ENCODE measurements around the gene ARID1A. TPM values are rescaled to one million over a fixed set of nuclear protein-coding genes. Genes with fewer than 3 reads are reported as not detected.
A peak's percentile ranks its signal among the peaks of the same experiment; 100 is the strongest.
"Not testable (repeated sequence)": the region's sequence is repeated elsewhere in the genome, so short reads cannot be mapped to it uniquely, and the experiment has no call there.

The ARID1A gene
- total and polyA plus RNA-seq, 12 donors, result 14.5 to 62.5 (median 43.5) TPM

DNA sequence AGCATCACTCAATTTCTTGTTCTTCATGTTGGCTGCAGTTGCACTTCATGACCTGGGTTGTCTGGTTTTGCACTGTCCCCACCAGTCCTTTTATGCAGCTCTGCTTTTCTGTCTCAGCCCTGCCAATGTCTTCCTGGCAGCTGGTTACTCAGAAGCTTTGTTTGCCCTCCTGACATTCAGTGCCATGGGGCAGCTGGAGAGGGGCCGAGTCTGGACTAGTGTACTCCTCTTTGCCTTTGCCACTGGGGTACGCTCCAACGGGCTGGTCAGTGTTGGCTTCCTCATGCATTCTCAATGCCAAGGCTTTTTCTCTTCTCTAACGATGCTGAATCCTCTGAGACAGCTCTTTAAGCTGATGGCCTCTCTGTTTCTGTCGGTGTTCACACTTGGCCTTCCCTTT lies 98.6 kb downstream of the ARID1A start:
- H3K27me3 ChIP-seq, result no peaks in the 10 kb centered on the region
- ATAC-seq (no peak), DNase-seq (no peak)
- H3K4me1 ChIP-seq, result peaks cover 3 to 61% (median 50%) of the 10 kb centered on the region in 9 donors
- H3K36me3 ChIP-seq, result peaks cover 0 to 45% (median 5%) of the 10 kb centered on the region in 9 donors
- intact Hi-C loops (cut with DNase I), result no loop called here
- H3K9me3 ChIP-seq, result no peaks in the 10 kb centered on the region
- no peak overlapping the region for H3K27ac ChIP-seq
- TF ChIP-seq, protein P1, sequence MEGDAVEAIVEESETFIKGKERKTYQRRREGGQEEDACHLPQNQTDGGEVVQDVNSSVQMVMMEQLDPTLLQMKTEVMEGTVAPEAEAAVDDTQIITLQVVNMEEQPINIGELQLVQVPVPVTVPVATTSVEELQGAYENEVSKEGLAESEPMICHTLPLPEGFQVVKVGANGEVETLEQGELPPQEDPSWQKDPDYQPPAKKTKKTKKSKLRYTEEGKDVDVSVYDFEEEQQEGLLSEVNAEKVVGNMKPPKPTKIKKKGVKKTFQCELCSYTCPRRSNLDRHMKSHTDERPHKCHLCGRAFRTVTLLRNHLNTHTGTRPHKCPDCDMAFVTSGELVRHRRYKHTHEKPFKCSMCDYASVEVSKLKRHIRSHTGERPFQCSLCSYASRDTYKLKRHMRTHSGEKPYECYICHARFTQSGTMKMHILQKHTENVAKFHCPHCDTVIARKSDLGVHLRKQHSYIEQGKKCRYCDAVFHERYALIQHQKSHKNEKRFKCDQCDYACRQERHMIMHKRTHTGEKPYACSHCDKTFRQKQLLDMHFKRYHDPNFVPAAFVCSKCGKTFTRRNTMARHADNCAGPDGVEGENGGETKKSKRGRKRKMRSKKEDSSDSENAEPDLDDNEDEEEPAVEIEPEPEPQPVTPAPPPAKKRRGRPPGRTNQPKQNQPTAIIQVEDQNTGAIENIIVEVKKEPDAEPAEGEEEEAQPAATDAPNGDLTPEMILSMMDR (IDR thresholded peaks at IDR 0.05), result no peak
- 86 to 94% methylated on average over 5 of the region's 5 CpGs for WGBS, 2 donors
- no peak overlapping the region for H3K4me3 ChIP-seq

DNA sequence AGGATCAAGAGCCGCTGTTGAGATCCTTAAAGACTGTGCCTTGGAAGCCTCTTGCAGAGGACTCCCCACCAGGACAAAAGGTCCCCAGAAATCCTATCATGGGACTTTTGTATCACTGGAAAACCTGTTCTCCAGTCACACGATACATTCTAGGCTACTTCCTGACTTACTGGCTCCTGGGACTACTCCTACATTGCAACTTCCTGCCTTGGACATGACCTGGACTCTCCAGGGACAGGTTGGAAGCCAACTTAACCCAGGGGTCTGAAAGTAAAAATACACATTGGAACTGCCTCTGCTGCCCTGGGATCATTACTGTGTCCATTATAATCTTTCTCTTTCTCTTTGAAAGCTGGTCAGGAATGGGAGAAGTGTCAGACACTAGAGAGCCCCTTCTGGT lies 101.8 kb downstream of the ARID1A start:
- WGBS, 2 donors, result 42 to 64% methylated on average over 2 of the region's 2 CpGs
- Histone ChIP-seq H3K9me3 (no peaks in the 10 kb centered on the region), H3K4me3 (peak overlapping the region in 6 of 10 donors; percentile 1 to 19 (median 12)), H3K27me3 (no peaks in the 10 kb centered on the region), H3K27ac (peak overlapping the region; percentile 52 to 92 (median 86)), H3K36me3 (peaks cover 0 to 43% (median 5%) of the 10 kb centered on the region in 9 donors), H3K4me1 (peaks cover 10 to 61% (median 51%) of the 10 kb centered on the region in 9 donors)
- intact Hi-C loops (cut with DNase I), result loop anchor here in 1 of 10 donors (5.0 kb wide), 1 partner anchor 295 kb away; no protein-coding TSS in a partner anchor
- TF ChIP-seq, protein P1 (IDR thresholded peaks at IDR 0.05), result no peak
- DNase-seq, result peak in 1 of 2 donors; percentile 65
- ATAC-seq, result peak in 7 of 8 donors; percentile 24 to 75 (median 64)

DNA sequence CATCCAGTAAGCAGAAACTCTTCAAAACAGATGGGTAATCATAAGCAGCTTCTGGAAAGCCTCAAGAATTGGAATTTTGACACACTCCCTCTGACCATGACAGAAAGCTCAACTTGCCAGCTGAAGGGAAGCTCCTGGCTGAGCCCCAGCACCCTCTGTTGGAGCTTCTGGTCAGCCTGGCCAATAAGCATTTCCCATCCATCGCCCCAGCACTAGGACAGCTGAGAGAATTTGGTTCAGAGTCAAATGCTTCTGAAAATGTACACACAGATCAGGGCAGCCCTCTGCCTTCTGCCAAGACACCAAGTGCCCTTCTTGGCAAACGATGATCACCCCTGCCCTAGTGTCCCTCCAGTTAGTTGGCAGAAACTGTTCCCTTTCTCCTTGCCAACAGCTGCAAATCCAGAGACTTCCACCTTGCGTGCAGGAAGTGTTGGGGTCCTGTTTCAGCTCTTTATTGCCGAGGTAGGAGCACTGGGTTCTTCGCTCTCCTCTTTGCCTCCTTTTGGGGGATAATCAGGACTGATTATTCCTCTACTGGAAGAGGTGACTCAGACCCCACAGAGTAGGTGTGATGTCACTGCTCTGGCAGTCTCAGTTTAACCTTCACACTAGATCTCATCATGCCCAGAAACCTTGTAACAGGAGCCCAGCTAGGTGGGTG lies 103.8 kb downstream of the ARID1A start:
- peak; percentile 73 to 74 for DNase-seq
- no peaks in the 10 kb centered on the region for H3K9me3 ChIP-seq
- H3K27ac ChIP-seq, result peak overlapping the region; percentile 70 to 92 (median 86)
- H3K36me3 ChIP-seq, result peaks cover 0 to 25% (median 0%) of the 10 kb centered on the region in 9 donors
- peak overlapping the region in 1 of 10 donors; percentile 33 for H3K4me3 ChIP-seq
- peak; percentile 75 to 95 (median 88) for ATAC-seq
- WGBS, 2 donors, result 9 to 16% methylated on average over 5 of the region's 5 CpGs
- no peaks in the 10 kb centered on the region for H3K27me3 ChIP-seq
- TF ChIP-seq, protein P1 (IDR thresholded peaks at IDR 0.05), result no peak
- intact Hi-C loops (cut with DNase I), result loop anchor here in 1 of 10 donors (2.0 to 5.0 kb wide), 2 partner anchors 65 to 297 kb away; no protein-coding TSS in a partner anchor
- H3K4me1 ChIP-seq, result peaks cover 10 to 61% (median 51%) of the 10 kb centered on the region in 9 donors

DNA sequence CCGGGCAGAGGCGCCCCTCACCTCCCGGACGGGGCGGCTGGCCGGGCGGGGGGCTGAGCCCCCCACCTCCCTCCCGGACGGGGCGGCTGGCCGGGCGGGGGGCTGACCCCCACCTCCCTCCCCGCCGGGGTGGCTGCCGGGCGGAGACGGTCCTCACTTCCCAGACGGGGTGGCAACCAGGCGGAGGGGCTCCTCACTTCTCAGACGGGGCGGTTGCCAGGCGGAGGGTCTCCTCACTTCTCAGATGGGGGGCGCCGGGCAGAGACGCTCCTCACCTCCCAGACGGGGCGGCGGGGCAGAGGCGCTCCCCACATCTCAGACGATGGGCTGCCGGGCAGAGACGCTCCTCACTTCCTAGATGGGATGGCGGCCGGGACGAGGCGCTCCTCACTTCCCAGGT lies 108.1 kb downstream of the ARID1A start:
- H3K4me3 ChIP-seq; H3K27ac ChIP-seq; intact Hi-C loops (cut with DNase I); ATAC-seq; DNase-seq; H3K27me3 ChIP-seq; H3K36me3 ChIP-seq; H3K9me3 ChIP-seq: not testable (repeated sequence)
- 98 to 99% methylated on average over 21 to 29 of the region's 36 CpGs for WGBS, 2 donors
- H3K4me1 ChIP-seq, result peaks cover 7 to 34% (median 28%) of the 10 kb centered on the region in 9 donors

DNA sequence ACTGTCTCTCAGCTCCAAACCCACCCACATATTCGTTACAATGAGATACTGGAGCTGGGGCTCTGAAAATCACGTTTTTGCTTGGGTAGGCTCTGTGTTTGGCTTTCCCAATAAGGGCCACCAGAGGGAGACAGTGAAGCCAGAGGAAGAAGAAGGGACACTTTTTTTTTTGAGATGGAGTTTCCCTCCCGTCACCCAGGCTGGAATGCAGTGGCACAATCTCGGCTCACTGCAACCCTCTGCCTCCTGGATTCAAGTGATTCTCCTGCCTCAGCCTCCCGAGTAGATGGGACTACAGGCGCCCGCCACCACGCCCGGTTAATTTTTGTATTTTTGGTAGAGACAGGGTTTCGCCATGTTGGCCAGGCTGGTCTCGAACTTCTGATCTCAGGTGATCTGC lies 114.3 kb downstream of the ARID1A start:
- WGBS, 2 donors, result 55% methylated on average over 11 of the region's 11 CpGs
- intact Hi-C loops (cut with DNase I), result loop anchor here in 8 of 10 donors (2.0 to 10.0 kb wide), 4 partner anchors 65 to 1083 kb away; no protein-coding TSS in a partner anchor
- H3K27me3 ChIP-seq, H3K36me3 ChIP-seq, H3K4me3 ChIP-seq, H3K9me3 ChIP-seq: not testable (repeated sequence)
- TF ChIP-seq, protein P1 (IDR thresholded peaks at IDR 0.05), result peak; percentile 62 to 86 (median 76)
- ATAC-seq (peak in 7 of 8 donors; percentile 43 to 78 (median 62)), DNase-seq (peak in 1 of 2 donors; percentile 75)
- Histone ChIP-seq H3K27ac (peak overlapping the region in 1 of 10 donors; percentile 8), H3K4me1 (peaks cover 0 to 19% (median 0%) of the 10 kb centered on the region in 9 donors)

All from heart right ventricle (tissue), 16 donors.